Fibroblast of the conjunctiva (primary cell): Measurements from ENCODE around the gene LSM5.
"Not testable (repeated sequence)": the region's sequence is repeated elsewhere in the genome, so short reads cannot be mapped to it uniquely, and the experiment has no call there.

Experiments used
- DNase-seq: peaks from one replicate; pipeline ENCODE4 v3.0.0-alpha.2; 2010; ENCODE audit warnings: low read depth

LSM5 gene

GRCh38 chr7:32502728-32503127, 12.5 kb upstream of the LSM5 start:
- no peak for DNase-seq

GRCh38 chr7:32501522-32501921, 11.3 kb upstream of the LSM5 start:
- DNase-seq: peak; percentile 13

- peak; percentile 22 for DNase-seq
Measured at GRCh38 chr7:32500922-32501341, 10.8 kb upstream of the LSM5 start.

GRCh38 chr7:32500216-32500615, 10.0 kb upstream of the LSM5 start:
- not testable (repeated sequence) for DNase-seq

GRCh38 chr7:32499755-32500154, 9.6 kb upstream of the LSM5 start:
- not testable (repeated sequence) for DNase-seq

- DNase-seq: no peak
Measured at GRCh38 chr7:32496052-32496813, 6.1 kb upstream of the LSM5 start.

- peak; percentile 93 for DNase-seq
Measured at GRCh38 chr7:32495298-32496051, 5.3 kb upstream of the LSM5 start, which contains the start of gene AVL9. TSS of gene AVL9 (plus strand) at chr7:32495489. CDS start at chr7:32495710, 221 bp downstream.

- no peak for DNase-seq
Measured at GRCh38 chr7:32494946-32495297, 4.7 kb upstream of the LSM5 start.

GRCh38 chr7:32489788-32490126, 423 bp downstream of the LSM5 start:
- DNase-seq: no peak

GRCh38 chr7:32481921-32482320, 8.3 kb downstream of the LSM5 start:
- no peak for DNase-seq

- DNase-seq: no peak
Measured at GRCh38 chr7:32481176-32481575, 9.0 kb downstream of the LSM5 start.

GRCh38 chr7:32479574-32480200, 10.5 kb downstream of the LSM5 start:
- DNase-seq: peak; percentile 53

- no peak for DNase-seq
Measured at GRCh38 chr7:32477649-32477980, 12.6 kb downstream of the LSM5 start.

GRCh38 chr7:32476816-32477648, 13.1 kb downstream of the LSM5 start:
- no peak for DNase-seq

- no peak for DNase-seq
Measured at GRCh38 chr7:32474008-32474407, 16.2 kb downstream of the LSM5 start.

- no peak for DNase-seq
Measured at GRCh38 chr7:32472015-32472414, 18.2 kb downstream of the LSM5 start.

- no peak for DNase-seq
Measured at GRCh38 chr7:32470871-32471270, 19.3 kb downstream of the LSM5 start.

GRCh38 chr7:32470004-32470403, 20.2 kb downstream of the LSM5 start:
- not testable (repeated sequence) for DNase-seq

- not testable (repeated sequence) for DNase-seq
Measured at GRCh38 chr7:32464641-32465416, 25.4 kb downstream of the LSM5 start.

GRCh38 chr7:32462977-32463376, 27.2 kb downstream of the LSM5 start:
- DNase-seq: no peak

GRCh38 chr7:32462451-32462850, 27.7 kb downstream of the LSM5 start:
- no peak for DNase-seq
